Hematopoietic multipotent progenitor cell (in vitro differentiated cells): ENCODE results near the gene RRAGD. TPM values are rescaled to one million over a fixed set of nuclear protein-coding genes. Genes with fewer than 3 reads are reported as not detected.

ENCODE experiments used
- DNase-seq, 3 donors: peaks; one replicate each; pipeline ENCODE4 v3.0.0-alpha.2; 2011 to 2015; ENCODE audit warnings: low read depth in 2 of 3, low spot score in 2 of 3
- total RNA-seq: library from RNA; depleted of rRNA; stranded (reverse); fragments of >200 nt; gene quantifications from one replicate; pipeline ENCODE4 v1.2.3, GENCODE V29; 2012

Gene RRAGD
- total RNA-seq, 1 donor, result 7.8 TPM

DNA sequence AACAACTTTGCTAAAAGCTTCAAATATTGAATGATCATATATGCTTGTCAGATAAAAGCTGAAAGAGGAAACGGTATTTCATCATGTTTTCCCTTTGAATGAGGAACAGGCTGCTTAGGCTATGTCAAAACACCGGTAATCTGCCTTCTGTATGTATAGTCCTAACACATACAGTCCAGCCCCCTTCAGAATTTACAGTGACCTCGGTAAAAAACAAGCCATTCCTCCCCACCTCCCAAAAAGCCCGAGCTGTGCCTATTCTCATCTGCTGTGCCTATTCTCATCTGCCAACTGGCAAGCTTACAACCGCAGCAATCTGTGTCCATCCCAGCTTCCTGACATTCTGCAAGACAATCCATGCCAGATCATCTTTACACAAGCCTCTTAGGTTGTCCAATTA, 32.8 kb downstream of the RRAGD start:
- peak in 1 of 3 donors; percentile 55 for DNase-seq

DNA sequence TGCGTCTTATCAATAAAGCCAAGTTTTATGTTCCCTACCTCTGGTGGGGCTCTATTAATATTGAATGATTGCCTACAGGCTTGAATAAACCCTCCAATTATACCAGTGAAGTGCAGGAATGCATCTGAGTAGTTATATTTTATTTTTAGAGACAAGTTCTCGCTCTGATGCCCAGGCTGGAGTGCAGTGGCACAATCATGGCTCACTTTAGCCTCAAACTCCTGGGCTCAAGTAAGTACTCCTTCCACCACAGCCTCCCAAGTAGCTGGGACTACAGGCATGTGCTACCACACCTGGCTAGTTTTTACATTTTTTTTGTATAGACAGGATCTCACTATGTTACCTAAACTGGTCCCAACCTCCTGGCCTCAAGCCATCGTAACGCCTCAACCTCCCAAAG, 33.4 kb downstream of the RRAGD start:
- DNase-seq, result no peak

GRCh38 chr6:89375427-89376267, 36.4 kb downstream of the RRAGD start:
- peak; percentile 26 to 96 (median 91) for DNase-seq

DNA sequence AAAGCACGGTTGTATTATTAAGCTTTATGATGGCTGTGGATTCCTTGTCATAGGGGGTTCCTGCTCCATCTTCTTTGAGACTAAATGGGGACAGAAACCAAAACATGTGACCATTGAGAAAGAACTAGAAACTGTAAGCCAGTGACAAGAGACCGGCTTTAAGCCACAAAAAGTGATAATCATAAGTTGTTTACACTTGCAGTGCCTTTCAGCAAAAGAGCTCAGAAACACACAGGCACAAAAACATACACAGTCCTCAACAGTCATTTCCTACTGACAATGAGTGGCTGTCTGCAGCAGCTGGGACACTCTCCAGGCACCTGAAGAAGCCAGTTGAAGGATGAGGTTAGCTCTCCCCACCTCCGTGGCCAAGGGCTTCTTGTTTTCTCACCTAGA, 39.6 kb downstream of the RRAGD start:
- peak in 1 of 3 donors; percentile 21 for DNase-seq

- peak; percentile 54 to 88 (median 84) for DNase-seq
Measured at GRCh38 chr6:89371849-89372505, 40.1 kb downstream of the RRAGD start.

DNA sequence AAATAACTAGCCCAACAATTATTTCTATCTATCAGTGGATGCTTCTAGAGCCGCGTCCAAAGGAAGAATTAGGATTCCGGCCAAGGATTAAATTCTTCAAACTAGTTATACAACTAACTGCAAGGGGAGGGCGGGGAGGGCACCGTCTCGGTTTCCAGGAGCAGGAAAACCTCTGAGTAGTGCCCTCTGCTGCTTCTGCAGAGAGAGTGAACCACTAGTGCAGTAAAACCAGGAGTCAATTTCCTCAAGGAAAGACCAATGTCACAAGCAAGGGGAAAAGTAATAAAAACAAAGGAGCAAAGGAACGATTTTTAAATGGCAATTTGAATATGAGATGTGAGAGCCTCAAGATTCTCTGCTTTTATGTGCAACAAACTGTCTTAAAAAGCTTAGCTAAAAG, 43.1 kb downstream of the RRAGD start:
- DNase-seq, result no peak

- DNase-seq, result peak in 2 of 3 donors; percentile 37 to 67
Measured at GRCh38 chr6:89368107-89368506, 44.0 kb downstream of the RRAGD start.

GRCh38 chr6:89364586-89364985, 47.5 kb downstream of the RRAGD start:
- DNase-seq, result no peak

GRCh38 chr6:89361171-89361570, 50.9 kb downstream of the RRAGD start:
- no peak for DNase-seq

GRCh38 chr6:89360415-89360999, 51.6 kb downstream of the RRAGD start:
- DNase-seq, result peak in 1 of 3 donors; percentile 29

DNA sequence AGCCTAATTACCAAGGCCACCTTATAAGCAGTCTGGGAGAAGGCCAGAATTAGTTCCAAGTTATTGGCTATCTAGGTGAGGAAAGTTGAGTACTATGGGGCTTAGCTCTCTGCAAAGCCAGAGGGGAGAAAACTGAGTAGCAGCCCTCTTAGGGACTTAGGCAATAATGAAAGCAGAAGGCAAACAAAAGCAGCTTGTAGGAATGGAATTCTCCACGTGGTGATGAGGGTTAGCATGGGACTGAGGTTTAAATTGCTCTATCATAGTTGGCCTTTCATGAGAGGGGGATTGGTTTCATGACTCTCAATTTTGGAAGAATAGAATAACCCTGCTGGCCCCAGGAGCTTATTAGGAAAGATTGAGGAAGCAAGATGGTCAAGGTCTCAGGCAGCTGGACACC, 52.5 kb downstream of the RRAGD start:
- DNase-seq, result no peak

GRCh38 chr6:89357390-89357789, 54.7 kb downstream of the RRAGD start:
- peak in 2 of 3 donors; percentile 53 to 70 for DNase-seq

DNA sequence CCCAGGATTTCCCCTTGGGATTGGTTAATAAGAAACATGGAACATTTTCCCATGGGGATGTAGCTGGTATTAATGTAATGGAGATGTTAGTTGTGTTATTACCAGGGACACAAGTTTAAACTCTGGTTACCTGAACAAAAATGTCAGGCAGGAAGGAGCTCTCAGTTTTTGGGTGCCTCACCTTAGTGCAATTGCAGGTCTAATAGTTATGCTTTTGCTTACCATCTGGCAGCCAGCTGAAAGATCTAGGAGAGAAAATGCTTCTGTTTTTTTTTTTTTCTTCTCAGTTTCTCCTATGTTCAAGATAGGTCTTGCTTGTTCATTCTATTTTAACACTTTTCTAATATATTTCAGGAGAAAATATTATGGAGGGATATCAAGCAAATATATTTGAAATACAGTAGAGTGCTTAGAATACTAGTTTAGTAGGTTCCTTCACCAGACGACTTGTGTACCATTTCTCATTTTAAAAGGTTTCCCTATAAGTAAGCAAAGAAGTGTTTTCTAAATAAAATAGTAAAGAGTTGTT, 55.4 kb downstream of the RRAGD start:
- peak in 1 of 3 donors; percentile 44 for DNase-seq

GRCh38 chr6:89355511-89356194, 56.4 kb downstream of the RRAGD start:
- no peak for DNase-seq

GRCh38 chr6:89353702-89354392, 58.2 kb downstream of the RRAGD start:
- DNase-seq, result no peak

DNA sequence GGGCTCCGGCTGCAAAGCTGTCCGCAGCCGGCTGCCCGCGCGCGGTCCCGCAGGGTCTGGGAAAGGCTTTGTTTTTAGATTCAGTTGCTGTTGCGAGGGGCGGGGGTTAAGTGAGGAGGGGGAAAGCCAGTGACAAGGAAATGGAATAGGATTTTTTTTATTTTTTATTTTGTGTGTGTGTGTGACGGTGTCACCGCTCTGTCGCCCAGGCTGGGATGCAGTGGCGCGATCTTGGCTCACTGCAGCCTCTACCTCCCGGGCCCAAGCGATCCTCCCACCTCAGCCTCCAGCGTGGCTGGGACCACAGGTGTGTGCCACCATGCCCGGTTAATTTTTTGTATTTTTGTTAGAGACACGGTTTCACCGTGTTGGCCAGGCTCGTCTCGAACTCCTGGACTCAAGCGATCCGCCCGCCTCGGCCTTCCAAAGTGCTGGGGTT, 58.9 kb downstream of the RRAGD start:
- peak in 2 of 3 donors; percentile 61 to 72 for DNase-seq

DNA sequence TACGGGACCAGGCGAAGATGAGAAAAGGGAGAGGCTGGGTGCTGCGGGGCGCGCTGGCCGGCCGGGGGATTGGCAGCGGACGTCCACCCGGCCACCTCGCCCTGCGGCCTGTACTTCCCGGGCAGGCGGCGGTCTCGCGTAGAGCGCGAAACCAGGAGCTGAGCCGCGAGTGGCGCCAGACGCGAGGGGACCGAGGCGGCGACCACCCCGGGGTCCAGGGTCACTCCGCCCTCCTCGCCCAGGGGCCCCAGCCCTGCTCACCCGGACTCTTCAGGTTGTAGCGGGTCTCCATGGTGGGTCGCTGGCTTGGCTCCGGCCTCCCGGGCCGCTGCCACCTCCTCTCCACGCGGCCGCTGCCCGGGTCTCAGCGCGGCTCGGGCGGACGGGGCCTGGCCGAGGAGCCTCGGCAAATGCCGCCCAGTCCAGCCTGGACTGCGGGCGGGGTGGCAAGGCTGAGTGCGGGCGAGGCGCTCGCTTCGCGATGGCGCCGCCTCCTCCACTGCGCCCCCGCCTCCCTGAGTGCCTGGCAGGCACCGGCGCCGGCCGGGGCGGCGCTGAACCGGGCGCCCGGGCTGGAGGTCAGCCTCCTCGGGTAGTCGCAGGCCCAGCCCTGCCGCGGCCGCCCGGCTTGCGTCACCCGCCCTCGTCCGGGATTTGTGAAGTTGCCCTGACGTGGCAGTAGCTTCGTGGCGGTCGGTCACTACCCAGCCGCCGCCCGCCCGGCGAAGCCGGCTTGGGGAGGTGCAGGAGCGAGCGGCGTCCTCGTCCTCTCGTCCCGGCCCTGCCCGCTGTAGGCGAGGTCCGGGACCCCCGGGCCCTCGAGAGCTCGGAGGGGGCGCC, 59.6 kb downstream of the RRAGD start, which contains the start of gene UBE2J1:
UBE2J1 (minus strand) TSS at position 445 of the 840 bp plus-strand sequence; CDS start at position 292, 153 bp downstream.
- peak; percentile 57 to 85 (median 83) for DNase-seq

DNA sequence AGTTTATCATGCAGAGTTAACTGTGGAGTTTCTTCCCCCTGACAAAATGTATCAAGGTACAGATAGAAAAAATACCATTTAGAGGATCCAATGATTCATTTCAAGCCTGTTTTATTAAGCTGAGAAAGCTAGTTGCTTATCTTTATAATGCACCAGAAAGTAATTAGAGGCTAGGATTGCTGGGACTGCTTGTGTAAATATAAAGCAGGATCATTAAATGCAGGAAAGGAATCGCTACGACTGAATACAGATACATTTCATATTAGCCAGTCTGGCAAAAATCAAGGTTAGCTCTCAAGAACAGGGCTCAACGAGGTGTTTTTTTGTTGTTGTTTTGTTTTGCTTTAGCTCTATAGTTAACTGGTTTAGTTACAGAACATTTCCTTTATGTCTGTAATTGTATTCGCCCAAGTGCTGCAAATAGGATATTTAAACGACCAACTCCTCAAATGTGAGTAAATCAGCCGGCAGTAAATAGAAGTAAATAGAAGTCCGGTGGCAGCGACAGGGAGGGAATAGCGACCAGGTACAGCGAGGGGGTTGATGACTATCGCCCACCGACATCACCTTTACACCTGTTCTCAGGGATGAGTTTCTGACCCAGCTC, 60.3 kb downstream of the RRAGD start:
- no peak for DNase-seq
